ENCODE data around the gene CENPB.

The CENPB gene

GRCh38 chr20:3745686-3746173 lies 40.8 kb downstream of the CENPB start:
- no peak for DNase-seq (ENCODE audit: low read depth)
- TF ChIP-seq CTCF (IDR thresholded peaks at IDR 0.05; ENCODE audit: control insufficient read depth, insufficient read depth, low read depth, low read length, missing control alignments): no peak
- H3K4me3 ChIP-seq (ENCODE audit: control insufficient read depth, low read depth, low read length): no peak overlapping the region

GRCh38 chr20:3744806-3745685 lies 41.5 kb downstream of the CENPB start:
- no peak overlapping the region for H3K4me3 ChIP-seq (ENCODE audit: control insufficient read depth, low read depth, low read length)
- no peak for TF ChIP-seq CTCF (IDR thresholded peaks at IDR 0.05; ENCODE audit: control insufficient read depth, insufficient read depth, low read depth, low read length, missing control alignments)
- DNase-seq (ENCODE audit: low read depth): no peak

GRCh38 chr20:3744037-3744436 lies 42.5 kb downstream of the CENPB start:
- no peak for DNase-seq (ENCODE audit: low read depth)
- H3K4me3 ChIP-seq (ENCODE audit: control insufficient read depth, low read depth, low read length): no peak overlapping the region
- no peak for TF ChIP-seq CTCF (IDR thresholded peaks at IDR 0.05; ENCODE audit: control insufficient read depth, insufficient read depth, low read depth, low read length, missing control alignments)

GRCh38 chr20:3743251-3743650 lies 43.3 kb downstream of the CENPB start:
- TF ChIP-seq CTCF (IDR thresholded peaks at IDR 0.05; ENCODE audit: control insufficient read depth, insufficient read depth, low read depth, low read length, missing control alignments): no peak
- no peak overlapping the region for H3K4me3 ChIP-seq (ENCODE audit: control insufficient read depth, low read depth, low read length)
- DNase-seq (ENCODE audit: low read depth): no peak

GRCh38 chr20:3741836-3742458 lies 44.6 kb downstream of the CENPB start:
- no peak for DNase-seq (ENCODE audit: low read depth)
- no peak for TF ChIP-seq CTCF (IDR thresholded peaks at IDR 0.05; ENCODE audit: control insufficient read depth, insufficient read depth, low read depth, low read length, missing control alignments)
- no peak overlapping the region for H3K4me3 ChIP-seq (ENCODE audit: control insufficient read depth, low read depth, low read length)

GRCh38 chr20:3740615-3741301 lies 45.8 kb downstream of the CENPB start:
- no peak overlapping the region for H3K4me3 ChIP-seq (ENCODE audit: control insufficient read depth, low read depth, low read length)
- TF ChIP-seq CTCF (IDR thresholded peaks at IDR 0.05; ENCODE audit: control insufficient read depth, insufficient read depth, low read depth, low read length, missing control alignments): no peak

More at GRCh38 chr20:3740615-3741301, 45.8 kb downstream of the CENPB start:
- DNase-seq (ENCODE audit: low read depth): no peak
